Common myeloid progenitor, CD34-positive (primary cell): ENCODE results near the gene WRAP73.

Experiments used
- CTCF ChIA-PET: fragments of 350-600 bp; sonication (Branson Sonifier 250); formaldehyde crosslinking; loops from one replicate; lab custom pipeline; 2021; ENCODE audit warnings: antibody characterized with exemption; lab: Charles Lee
- POLR2A ChIA-PET: fragments of 350-600 bp; sonication (Branson Sonifier 250); formaldehyde crosslinking; loops from one replicate; lab custom pipeline; 2021; ENCODE audit warnings: antibody characterized with exemption; lab: Charles Lee
- DNase-seq, 3 donors: peaks; one replicate each; pipeline versions ENCODE4 v3.0.0 to v3.0.0-alpha.2; 2013
- H3K27ac ChIP-seq, 2 experiments: 1 replicate in 1 of 2; 2 replicates in 1 of 2; pipeline ENCODE4 v1.7.0; 2013; ENCODE audit warnings: inconsistent platforms in 2 of 2, low read length in 2 of 2, mild to moderate bottlenecking in 2 of 2, low read depth in 1 of 2, moderate library complexity in 1 of 2; ENCODE audit not compliant: severe bottlenecking in 2 of 2, insufficient read depth in 1 of 2, poor library complexity in 1 of 2
- H3K27me3 ChIP-seq, 5 experiments: replicated peaks in 2 of 5; 1 replicate in 3 of 5; 2 replicates in 2 of 5; pipeline versions ENCODE4 v1.6.1 to v1.7.0; 2013; ENCODE audit warnings: low read length in 4 of 5, mild to moderate bottlenecking in 2 of 5, moderate library complexity in 2 of 5, inconsistent platforms in 1 of 5; ENCODE audit not compliant: insufficient read depth in 5 of 5, control insufficient read depth in 4 of 5
- H3K36me3 ChIP-seq, 4 experiments: 1 replicate in 2 of 4; 2 replicates in 2 of 4; pipeline versions ENCODE4 v1.6.1 to v1.7.0; 2013; ENCODE audit warnings: low read length in 3 of 4, control low read depth in 1 of 4, mild to moderate bottlenecking in 1 of 4; ENCODE audit not compliant: control insufficient read depth in 4 of 4, insufficient read depth in 4 of 4
- H3K4me1 ChIP-seq, 4 experiments: 1 replicate in 3 of 4; 2 replicates in 1 of 4; pipeline versions ENCODE4 v1.6.1 to v1.7.1; 2013; ENCODE audit warnings: low read length in 3 of 4, mild to moderate bottlenecking in 3 of 4, control low read depth in 1 of 4, inconsistent platforms in 1 of 4, moderate library complexity in 1 of 4; ENCODE audit not compliant: control insufficient read depth in 4 of 4, insufficient read depth in 4 of 4; ENCODE audit errors: control extremely low read depth in 1 of 4
- H3K4me3 ChIP-seq, 7 experiments: 1 replicate in 4 of 7; 2 replicates in 3 of 7; pipeline versions ENCODE4 v1.5.1 to v1.7.0; 2013; ENCODE audit warnings: mild to moderate bottlenecking in 7 of 7, low read length in 6 of 7, moderate library complexity in 6 of 7, inconsistent platforms in 2 of 7, low read depth in 2 of 7, control low read depth in 1 of 7; ENCODE audit not compliant: insufficient read depth in 4 of 7, control insufficient read depth in 1 of 7; ENCODE audit errors: extremely low read depth in 1 of 7
- H3K9me3 ChIP-seq, 5 experiments: 1 replicate in 4 of 5; 2 replicates in 1 of 5; pipeline versions ENCODE4 v1.6.1 to v1.7.1; 2013; ENCODE audit warnings: low read length in 4 of 5, mild to moderate bottlenecking in 2 of 5, inconsistent platforms in 1 of 5, low read depth in 1 of 5, moderate library complexity in 1 of 5; ENCODE audit not compliant: control insufficient read depth in 4 of 5, insufficient read depth in 2 of 5; ENCODE audit errors: control extremely low read depth in 1 of 5
- WGBS: methylation state at CpG from one replicate; pipeline ENCODE4 v1.1.5; 2013; ENCODE audit not compliant: insufficient coverage; 5-methylcytosine and 5-hydroxymethylcytosine counted together

Gene WRAP73

DNA sequence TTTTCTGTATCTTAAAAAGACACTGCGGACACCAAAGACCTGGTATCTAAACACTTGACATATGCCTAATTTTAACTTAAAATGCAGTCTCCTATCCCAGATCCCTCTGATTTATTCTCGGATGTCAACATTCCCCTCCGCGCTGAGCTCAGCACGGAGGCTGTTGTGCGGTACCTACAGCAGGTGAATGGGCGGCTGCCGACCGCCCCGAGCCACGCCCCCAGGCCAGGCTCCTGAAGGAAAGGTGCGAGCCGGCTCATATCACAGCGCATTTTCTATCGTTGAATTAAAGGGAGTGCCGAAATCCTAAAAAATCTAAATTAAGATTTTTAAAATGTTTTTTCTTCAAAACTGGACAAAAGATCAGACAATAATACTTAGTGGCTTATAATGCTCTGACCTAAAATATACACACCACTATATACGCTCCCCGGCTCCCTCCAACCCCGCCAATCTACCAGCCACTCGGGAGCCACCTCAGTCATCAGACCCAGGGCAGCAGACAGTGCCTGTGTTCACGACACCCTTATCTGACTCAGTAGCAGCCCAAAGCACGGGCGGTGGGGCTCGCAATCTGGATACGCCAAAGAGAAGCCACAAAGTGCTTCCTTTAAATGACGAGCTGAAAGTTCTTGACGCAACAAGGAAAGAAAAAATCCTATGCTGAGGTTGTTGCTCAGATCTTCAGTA lies 4.1 kb downstream of the WRAP73 start:
- DNase-seq = no peak
- WGBS = 97% methylated on average over 24 of the region's 27 CpGs
- Histone ChIP-seq H3K27me3 (peaks cover 0 to 9% (median 6%) of the 10 kb centered on the region in 5 experiments), H3K4me3 (no peak overlapping the region), H3K36me3 (peaks cover 7 to 38% (median 34%) of the 10 kb centered on the region in 4 experiments), H3K4me1 (peaks cover 7 to 19% (median 11%) of the 10 kb centered on the region in 4 experiments), H3K27ac (no peak overlapping the region), H3K9me3 (no peaks in the 10 kb centered on the region)
- ChIA-PET CTCF (no interaction called here), POLR2A (no interaction called here)

DNA sequence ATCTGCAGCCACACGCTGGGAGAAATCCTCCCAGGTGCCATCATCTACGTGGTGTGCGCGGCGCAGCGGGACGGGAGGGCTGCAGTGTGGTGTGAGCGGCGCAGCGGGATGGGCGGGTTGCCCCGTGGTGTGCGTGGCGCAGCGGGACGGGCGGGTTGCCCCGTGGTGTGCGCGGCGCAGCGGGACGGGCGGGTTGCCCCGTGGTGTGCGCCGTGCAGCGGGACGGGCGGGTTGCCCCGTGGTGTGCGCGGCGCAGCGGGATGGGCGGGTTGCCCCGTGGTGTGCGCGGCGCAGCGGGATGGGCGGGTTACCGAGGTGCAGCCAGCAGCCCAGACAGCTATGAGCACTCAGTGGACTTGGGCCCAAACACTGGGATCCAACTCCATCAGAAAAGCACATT lies 4.7 kb downstream of the WRAP73 start:
- CTCF ChIA-PET = no interaction called here
- no peak overlapping the region for H3K27ac ChIP-seq
- H3K27me3 ChIP-seq = peaks cover 0 to 3% (median 2%) of the 10 kb centered on the region in 5 experiments
- 98% methylated on average over 26 of the region's 43 CpGs for WGBS
- H3K4me1 ChIP-seq = peaks cover 6 to 13% (median 9%) of the 10 kb centered on the region in 4 experiments
- DNase-seq = no peak
- H3K36me3 ChIP-seq = peaks cover 7 to 38% (median 34%) of the 10 kb centered on the region in 4 experiments
- POLR2A ChIA-PET = no interaction called here
- H3K9me3 ChIP-seq = no peaks in the 10 kb centered on the region
- no peak overlapping the region for H3K4me3 ChIP-seq

DNA sequence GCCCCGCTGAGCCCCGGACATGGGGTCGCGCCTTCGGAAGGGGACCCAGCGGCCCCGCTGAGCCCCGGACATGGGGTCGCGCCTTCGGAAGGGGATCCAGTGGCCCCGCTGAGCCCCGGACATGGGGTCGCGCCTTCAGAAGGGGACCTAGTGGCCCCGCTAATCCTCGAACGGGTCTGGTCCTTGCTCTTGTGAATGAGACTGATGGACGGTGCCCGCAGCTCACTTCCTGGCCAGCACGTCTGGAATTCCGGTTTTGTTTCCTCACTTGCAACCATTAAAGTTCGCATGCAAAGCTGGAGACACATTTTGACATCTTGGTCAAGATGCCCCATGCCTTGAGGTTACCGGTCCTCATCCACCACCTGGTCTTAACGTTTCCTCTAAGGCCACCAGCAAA lies 5.6 kb downstream of the WRAP73 start:
- peaks cover 7 to 46% (median 38%) of the 10 kb centered on the region in 4 experiments for H3K36me3 ChIP-seq
- POLR2A ChIA-PET = no interaction called here
- H3K27me3 ChIP-seq = no peaks in the 10 kb centered on the region
- WGBS = 90% methylated on average over 17 of the region's 25 CpGs
- no peak overlapping the region for H3K4me3 ChIP-seq
- peaks cover 3 to 7% (median 6%) of the 10 kb centered on the region in 4 experiments for H3K4me1 ChIP-seq
- no peak for DNase-seq
- no peaks in the 10 kb centered on the region for H3K9me3 ChIP-seq
- CTCF ChIA-PET = no interaction called here
- H3K27ac ChIP-seq = no peak overlapping the region

DNA sequence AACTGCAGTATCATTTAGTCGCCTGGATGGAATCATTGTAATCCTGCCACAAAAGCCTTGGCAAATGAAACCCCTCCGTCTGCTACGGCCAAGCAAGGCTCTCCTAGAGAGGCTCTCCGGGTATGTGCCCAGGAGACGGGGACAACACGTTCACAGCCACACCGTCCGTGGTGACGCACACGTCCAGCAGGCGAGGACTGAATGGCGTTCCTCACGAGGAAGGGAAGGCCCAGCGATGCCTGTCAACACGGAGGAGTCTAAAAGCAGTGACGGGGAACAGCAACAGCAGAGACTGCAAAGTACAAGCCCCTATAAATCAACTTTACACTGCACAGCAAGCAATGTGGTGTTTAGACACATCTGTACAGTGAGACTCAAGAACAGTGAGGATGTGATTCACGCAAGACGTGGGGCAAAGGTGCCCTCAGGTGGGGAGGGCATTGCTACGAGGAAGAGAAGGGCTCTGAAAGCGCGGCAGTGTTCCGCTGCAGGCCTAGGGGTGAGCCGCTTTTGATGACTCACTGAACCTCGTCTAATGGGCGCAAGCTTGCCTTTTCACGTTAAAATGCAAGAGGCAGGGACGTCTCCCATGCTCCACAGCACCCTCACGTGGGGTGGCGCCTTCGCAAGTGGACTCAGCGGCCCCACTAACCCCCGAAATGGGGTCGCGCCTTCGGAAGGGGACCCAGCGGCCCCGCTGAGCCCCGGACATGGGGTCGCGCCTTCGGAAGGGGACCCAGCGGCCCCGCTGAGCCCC lies 6.8 kb downstream of the WRAP73 start:
- Histone ChIP-seq H3K4me3 (no peak overlapping the region), H3K36me3 (peaks cover 7 to 57% (median 45%) of the 10 kb centered on the region in 4 experiments), H3K9me3 (no peaks in the 10 kb centered on the region), H3K27ac (no peak overlapping the region), H3K4me1 (no peaks in the 10 kb centered on the region), H3K27me3 (no peaks in the 10 kb centered on the region)
- CTCF ChIA-PET = no interaction called here
- 98% methylated on average over 28 of the region's 43 CpGs for WGBS
- POLR2A ChIA-PET = no interaction called here
- no peak for DNase-seq

DNA sequence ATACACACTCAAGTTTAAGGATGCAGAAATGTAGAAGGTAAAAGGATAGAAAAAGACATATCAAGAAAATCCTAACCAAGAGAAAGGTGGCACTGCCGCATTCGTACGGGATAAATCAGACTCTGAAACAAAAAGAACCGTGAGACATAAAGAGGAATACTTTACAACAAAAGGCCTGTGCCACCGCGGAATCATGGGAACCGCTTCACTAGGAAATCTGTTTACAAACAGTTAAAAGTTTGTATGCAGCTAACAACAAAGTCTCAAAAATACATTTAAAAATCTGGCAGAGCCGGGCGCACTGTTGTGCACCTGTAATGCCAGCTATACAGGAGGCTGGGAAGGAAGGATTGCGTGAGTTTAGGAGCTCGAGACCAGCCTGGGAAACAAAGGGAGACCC lies 8.1 kb downstream of the WRAP73 start:
- ChIA-PET POLR2A (no interaction called here), CTCF (interaction anchor here (1.2 kb wide), 1 partner anchor 27 kb away, joined by 3 read pairs; no protein-coding TSS in a partner anchor)
- Histone ChIP-seq H3K4me1 (no peaks in the 10 kb centered on the region), H3K27me3 (no peaks in the 10 kb centered on the region), H3K27ac (no peak overlapping the region), H3K9me3 (no peaks in the 10 kb centered on the region), H3K4me3 (no peak overlapping the region), H3K36me3 (peaks cover 7 to 64% (median 46%) of the 10 kb centered on the region in 4 experiments)
- WGBS = 100% methylated on average over 2 of the region's 11 CpGs
- no peak for DNase-seq

DNA sequence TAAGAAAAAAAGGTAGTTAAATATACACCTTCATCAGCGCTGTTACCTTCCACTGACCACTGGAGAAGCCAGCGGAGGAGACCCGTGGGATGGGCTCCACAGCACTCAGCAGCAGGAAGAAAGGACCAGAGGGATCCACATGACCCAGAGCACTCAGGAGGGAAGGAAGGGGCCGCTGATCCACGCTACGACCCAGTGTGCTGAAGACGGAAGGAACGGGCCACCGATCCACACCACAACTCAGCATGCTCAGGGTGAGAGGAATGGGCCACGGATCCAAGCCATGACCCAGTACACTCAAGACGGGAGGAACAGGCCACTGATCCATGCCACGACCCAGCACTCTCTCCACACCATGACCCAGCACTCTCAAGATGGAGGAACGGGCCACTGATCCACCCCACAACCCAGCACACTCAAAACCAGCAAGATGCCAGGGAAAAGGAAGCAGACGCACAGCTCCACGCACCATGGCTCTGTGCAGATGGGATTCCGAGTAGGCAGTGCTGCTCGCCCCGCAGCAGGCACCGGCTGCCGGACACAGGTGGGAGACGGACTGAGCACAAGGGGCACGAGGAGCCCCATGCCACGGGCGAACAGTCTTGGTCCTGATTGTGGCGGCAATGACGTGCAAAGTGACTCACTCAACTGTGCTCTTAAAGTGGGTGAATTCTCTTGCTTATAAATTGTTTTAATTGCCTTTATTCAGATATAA lies 8.7 kb downstream of the WRAP73 start:
- ChIA-PET POLR2A (no interaction called here), CTCF (interaction anchor here (1.2 kb wide), 1 partner anchor 28 kb away, joined by 3 read pairs; no protein-coding TSS in a partner anchor)
- H3K9me3 ChIP-seq = no peaks in the 10 kb centered on the region
- H3K27ac ChIP-seq = no peak overlapping the region
- H3K36me3 ChIP-seq = peaks cover 9 to 64% (median 45%) of the 10 kb centered on the region in 4 experiments
- no peaks in the 10 kb centered on the region for H3K27me3 ChIP-seq
- DNase-seq = no peak
- WGBS = 97% methylated on average over 21 of the region's 26 CpGs
- H3K4me1 ChIP-seq = no peaks in the 10 kb centered on the region
- no peak overlapping the region for H3K4me3 ChIP-seq
